Glutamatergic neuron (in vitro differentiated cells): Measurements from ENCODE around the gene HMG20A. TPM values are rescaled to one million over a fixed set of nuclear protein-coding genes. Genes with fewer than 3 reads are reported as not detected.

Experiments used
- DNase-seq: peaks from one replicate; pipeline ENCODE4 v3.0.0; 2022
- H3K27ac Mint-ChIP-seq: one replicate; pipeline ENCODE4 v1.8.0; 2020; ENCODE audit warnings: mild to moderate bottlenecking, mixed read lengths, inconsistent platforms; ENCODE audit not compliant: unreplicated experiment
- H3K27me3 Mint-ChIP-seq: one replicate; pipeline ENCODE4 v1.8.0; 2020; ENCODE audit warnings: mild to moderate bottlenecking, moderate library complexity, mixed read lengths, inconsistent platforms; ENCODE audit not compliant: unreplicated experiment
- H3K36me3 Mint-ChIP-seq: one replicate; pipeline ENCODE4 v1.8.0; 2020; ENCODE audit warnings: mild to moderate bottlenecking, mixed read lengths, inconsistent platforms; ENCODE audit not compliant: unreplicated experiment
- H3K4me1 Mint-ChIP-seq: one replicate; pipeline ENCODE4 v1.8.0; 2020; ENCODE audit warnings: mild to moderate bottlenecking, low read depth, mixed read lengths, inconsistent platforms; ENCODE audit not compliant: unreplicated experiment
- H3K4me3 Mint-ChIP-seq: one replicate; pipeline ENCODE4 v1.8.0; 2020; ENCODE audit warnings: mild to moderate bottlenecking, mixed read lengths, inconsistent platforms; ENCODE audit not compliant: unreplicated experiment
- H3K9me3 Mint-ChIP-seq: one replicate; pipeline ENCODE4 v1.8.0; 2020; ENCODE audit warnings: mild to moderate bottlenecking, moderate library complexity, mixed read lengths, inconsistent platforms; ENCODE audit not compliant: unreplicated experiment
- CTCF ChIP-seq: fragments of 200-600 bp; sonication (generic); IDR thresholded peaks from one replicate; pipeline ENCODE4 v1.5.0; 2021; ENCODE audit not compliant: partially characterized antibody, unreplicated experiment
- total RNA-seq: library from RNA; stranded (reverse); fragmentation: NEBNext Ultra II Directional; extraction: Animal tissue kit (Norgen Biotek cat#: 25700); gene quantifications from one replicate; pipeline ENCODE4 v1.2.1, GENCODE V29; 2021; ENCODE audit not compliant: unreplicated experiment

HMG20A gene
- total RNA-seq, 1 donor from 2014 or later = 62.1 TPM

GRCh38 chr15:77529394-77530159 lies 108.9 kb downstream of the HMG20A start:
- no peak for DNase-seq
- Mint-ChIP-seq H3K4me3 (no peak overlapping the region), H3K36me3 (peaks cover 7% of the 10 kb centered on the region), H3K4me1 (peaks cover 20% of the 10 kb centered on the region), H3K27me3 (peaks cover 3% of the 10 kb centered on the region), H3K27ac (no peak overlapping the region), H3K9me3 (peaks cover 7% of the 10 kb centered on the region)
- TF ChIP-seq CTCF = no peak

DNA sequence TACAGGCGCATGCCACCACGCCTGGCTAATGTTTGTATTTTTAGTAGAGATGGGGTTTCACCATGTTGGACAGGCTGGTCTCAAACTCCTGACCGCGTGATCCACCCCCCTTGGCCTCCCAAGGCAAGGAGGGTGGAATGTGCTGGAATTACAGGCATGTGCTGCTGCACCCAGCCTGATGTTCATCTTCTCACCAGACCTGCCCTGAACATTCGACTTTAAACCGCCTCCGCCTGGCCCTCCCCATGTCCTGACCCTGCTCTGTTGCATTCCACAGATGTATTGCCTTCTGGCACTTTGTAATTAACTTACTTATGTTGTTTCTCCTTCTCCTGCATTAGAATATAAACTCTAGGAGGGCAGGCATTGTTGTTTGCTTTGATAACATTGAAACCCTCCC lies 109.9 kb downstream of the HMG20A start:
- H3K4me3 Mint-ChIP-seq = no peak overlapping the region
- peaks cover 3% of the 10 kb centered on the region for H3K27me3 Mint-ChIP-seq
- H3K36me3 Mint-ChIP-seq = peaks cover 3% of the 10 kb centered on the region
- H3K27ac Mint-ChIP-seq = no peak overlapping the region
- DNase-seq = no peak
- peaks cover 7% of the 10 kb centered on the region for H3K9me3 Mint-ChIP-seq
- peaks cover 20% of the 10 kb centered on the region for H3K4me1 Mint-ChIP-seq
- TF ChIP-seq CTCF = no peak

DNA sequence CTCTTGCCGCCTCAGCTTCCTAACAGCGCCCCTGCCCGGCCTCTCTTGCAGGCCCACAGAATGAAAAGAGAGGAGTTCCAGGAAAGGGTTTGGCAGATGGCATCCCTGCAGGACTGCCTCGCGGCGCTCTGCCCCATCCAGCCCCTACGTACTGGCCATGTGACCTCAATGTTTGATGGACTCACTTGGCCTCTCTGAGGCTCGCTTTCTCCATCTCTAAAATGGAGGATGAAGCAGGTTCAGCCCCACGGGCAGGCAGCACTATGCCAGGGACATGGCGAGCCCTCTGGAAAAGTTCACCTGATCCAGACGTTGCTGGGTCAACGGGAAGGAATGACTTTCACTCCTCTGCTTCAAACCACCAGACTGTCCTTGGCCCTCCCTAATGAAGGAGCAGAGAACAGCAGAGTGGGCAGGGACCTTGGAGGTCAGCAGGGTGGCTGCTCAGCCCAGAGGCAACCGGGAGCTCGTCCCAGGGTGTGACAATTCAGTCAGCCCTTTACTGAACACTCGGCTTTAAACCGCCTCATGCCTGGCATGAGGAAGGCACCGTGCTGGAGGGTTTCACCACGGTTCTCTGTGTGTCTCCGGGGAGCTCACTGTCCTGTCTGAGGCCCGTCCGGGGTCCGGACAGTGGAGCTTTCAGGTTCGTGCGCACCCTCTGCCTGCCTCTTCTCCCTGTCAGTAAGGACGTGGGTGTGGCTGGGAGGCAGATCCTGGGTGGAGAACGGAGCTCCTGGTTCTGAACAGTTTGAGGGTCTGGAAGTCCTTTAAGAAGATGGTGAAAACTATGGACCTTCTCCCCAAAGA lies 110.7 kb downstream of the HMG20A start:
- peaks cover 3% of the 10 kb centered on the region for H3K36me3 Mint-ChIP-seq
- no peak overlapping the region for H3K27ac Mint-ChIP-seq
- no peak overlapping the region for H3K4me3 Mint-ChIP-seq
- H3K9me3 Mint-ChIP-seq = peaks cover 3% of the 10 kb centered on the region
- peaks cover 15% of the 10 kb centered on the region for H3K4me1 Mint-ChIP-seq
- TF ChIP-seq CTCF = no peak
- H3K27me3 Mint-ChIP-seq = peaks cover 3% of the 10 kb centered on the region
- no peak for DNase-seq

DNA sequence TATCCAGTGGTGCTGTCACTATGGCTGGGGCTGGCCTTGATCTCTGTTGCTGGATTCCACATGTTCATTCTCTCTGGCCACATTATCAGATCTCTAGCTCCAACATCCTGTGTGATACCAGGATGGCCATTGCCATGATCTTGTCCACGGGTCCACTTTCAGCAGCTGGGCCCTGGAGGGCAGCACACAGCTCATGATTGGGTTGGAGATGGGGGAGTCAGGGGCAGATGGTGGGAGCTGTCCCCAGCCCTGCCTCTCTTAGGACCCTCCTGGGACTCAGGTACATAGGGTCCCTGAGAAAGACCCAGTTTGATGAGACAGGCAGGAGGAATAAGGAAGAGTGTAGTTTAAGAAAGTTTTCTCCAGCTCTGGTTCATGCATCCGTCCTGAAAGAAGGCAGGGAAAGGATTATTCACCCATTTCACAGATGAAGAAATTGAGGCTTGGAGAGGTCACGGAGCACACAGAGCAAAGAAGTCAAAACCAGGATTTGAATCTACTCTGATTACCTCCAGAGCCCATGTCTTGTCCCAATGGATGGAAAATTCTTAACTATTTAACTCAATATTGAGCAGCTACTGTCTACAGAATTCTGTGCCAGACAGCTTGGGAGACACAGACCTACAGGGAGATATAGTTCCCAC lies 111.5 kb downstream of the HMG20A start:
- no peak for DNase-seq
- Mint-ChIP-seq H3K4me3 (no peak overlapping the region), H3K36me3 (peaks cover 3% of the 10 kb centered on the region), H3K4me1 (peaks cover 13% of the 10 kb centered on the region), H3K27me3 (peaks cover 3% of the 10 kb centered on the region), H3K27ac (no peak overlapping the region), H3K9me3 (peaks cover 3% of the 10 kb centered on the region)
- TF ChIP-seq CTCF = no peak
